ENCODE measurements around the gene ZNF804A. TPM values are rescaled to one million over a fixed set of nuclear protein-coding genes. Genes with fewer than 3 reads are reported as not detected.
A peak's percentile ranks its signal among the peaks of the same experiment; 100 is the strongest.

Gene ZNF804A
- total and polyA plus RNA-seq, 2 of the 4 experiments (the other 2 are of a cell fraction), result 2.2 to 2.7 TPM

DNA sequence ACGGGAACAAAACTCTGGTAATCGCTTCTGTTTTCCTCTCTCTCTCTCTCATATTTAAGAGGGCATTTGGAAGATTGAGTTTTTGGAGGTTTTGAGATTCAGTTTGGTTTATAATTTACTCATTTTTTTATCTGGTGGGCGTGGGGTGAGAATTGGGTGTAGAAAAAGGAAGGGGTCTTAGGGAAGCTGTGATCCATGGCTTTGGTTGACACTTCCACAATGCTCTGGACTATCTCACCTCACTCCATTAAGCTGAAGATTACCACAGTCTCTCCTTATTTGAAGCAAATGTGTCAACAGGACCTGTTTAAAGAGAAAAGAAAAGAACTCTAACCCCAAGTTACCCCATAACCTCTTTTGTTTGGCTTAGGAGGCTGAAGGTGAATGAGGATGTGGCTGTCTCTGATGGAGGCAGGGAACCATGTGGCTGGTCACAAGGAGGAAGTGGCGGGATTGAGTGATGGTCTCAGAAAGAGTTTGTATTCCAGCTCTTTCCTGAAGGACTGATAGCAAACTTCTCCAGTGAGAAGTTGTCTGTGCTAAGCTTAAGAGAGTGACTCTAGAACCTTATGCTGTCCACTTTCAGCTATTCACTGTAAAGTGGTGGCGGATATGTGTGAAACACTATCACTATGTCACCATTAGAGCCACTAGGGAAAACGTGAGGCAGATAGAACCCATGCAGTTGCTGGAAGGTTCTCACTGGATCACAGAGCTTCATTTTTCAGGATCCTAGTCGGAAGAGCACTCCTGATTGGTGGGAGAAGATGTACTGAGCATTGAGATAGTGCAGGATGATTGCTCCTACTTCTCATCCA is 934 bp downstream of the ZNF804A start:
- peak overlapping the region; percentile 55 for H2AK9ac ChIP-seq (replicated peaks; ENCODE audit: low read depth, low read length, poor library complexity)
- H3K4me3 ChIP-seq (ENCODE audit: insufficient read depth, low read depth, low read length), result peak overlapping the region; percentile 82
- DNase-seq (peak; percentile 34), ATAC-seq (ENCODE audit: low read depth) (no peak; the same call in 1 of the 2 replicates)
- WGBS, 2 experiments (ENCODE audit: extremely low coverage in 2 of 2, insufficient read length in 1 of 2), result no CpG with 5 or more reads among the region's 7 CpGs
- peak overlapping the region; percentile 62 for H3K23ac ChIP-seq (ENCODE audit: low read depth, low read length)
- TSS peak; percentile 49 for BruUV-seq (replicated peaks)
- H3K27ac ChIP-seq (ENCODE audit: insufficient read depth, low read length), result peak overlapping the region; percentile 73
- no peaks in the 10 kb centered on the region for H3K9me3 ChIP-seq (ENCODE audit: control insufficient read depth, insufficient read depth, low read length)
- peak overlapping the region; percentile 87 for H3K18ac ChIP-seq (ENCODE audit: low read depth, low read length)
- POLR2A ChIA-PET (ENCODE audit: unreplicated experiment), result interaction anchor here (0.7 kb wide), 1 partner anchor 14 kb away, joined by 3 read pairs; no protein-coding TSS in a partner anchor
- H3K27me3 ChIP-seq (ENCODE audit: control insufficient read depth, insufficient read depth, low read length), result no peaks in the 10 kb centered on the region
- intact Hi-C loops (cut with micrococcal nuclease) (no loop called here), in situ Hi-C loops (cut with MboI; ENCODE audit: low sequenced_read_pairs) (no loop called here), dilution Hi-C loops (cut with HindIII; ENCODE audit: low sequenced_read_pairs, unreplicated experiment) (no loop called here)
- peak overlapping the region; percentile 38 for H3K9ac ChIP-seq (ENCODE audit: low read depth, low read length)
- no peak for TF ChIP-seq RCOR1 (IDR thresholded peaks at IDR 0.05; ENCODE audit: insufficient replicate concordance, low read length)
- TF ChIP-seq, protein P1, sequence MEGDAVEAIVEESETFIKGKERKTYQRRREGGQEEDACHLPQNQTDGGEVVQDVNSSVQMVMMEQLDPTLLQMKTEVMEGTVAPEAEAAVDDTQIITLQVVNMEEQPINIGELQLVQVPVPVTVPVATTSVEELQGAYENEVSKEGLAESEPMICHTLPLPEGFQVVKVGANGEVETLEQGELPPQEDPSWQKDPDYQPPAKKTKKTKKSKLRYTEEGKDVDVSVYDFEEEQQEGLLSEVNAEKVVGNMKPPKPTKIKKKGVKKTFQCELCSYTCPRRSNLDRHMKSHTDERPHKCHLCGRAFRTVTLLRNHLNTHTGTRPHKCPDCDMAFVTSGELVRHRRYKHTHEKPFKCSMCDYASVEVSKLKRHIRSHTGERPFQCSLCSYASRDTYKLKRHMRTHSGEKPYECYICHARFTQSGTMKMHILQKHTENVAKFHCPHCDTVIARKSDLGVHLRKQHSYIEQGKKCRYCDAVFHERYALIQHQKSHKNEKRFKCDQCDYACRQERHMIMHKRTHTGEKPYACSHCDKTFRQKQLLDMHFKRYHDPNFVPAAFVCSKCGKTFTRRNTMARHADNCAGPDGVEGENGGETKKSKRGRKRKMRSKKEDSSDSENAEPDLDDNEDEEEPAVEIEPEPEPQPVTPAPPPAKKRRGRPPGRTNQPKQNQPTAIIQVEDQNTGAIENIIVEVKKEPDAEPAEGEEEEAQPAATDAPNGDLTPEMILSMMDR (conservative IDR thresholded peaks at IDR 0.05; ENCODE audit: low read depth, low read length), result no peak
- TF ChIP-seq, protein P2, sequence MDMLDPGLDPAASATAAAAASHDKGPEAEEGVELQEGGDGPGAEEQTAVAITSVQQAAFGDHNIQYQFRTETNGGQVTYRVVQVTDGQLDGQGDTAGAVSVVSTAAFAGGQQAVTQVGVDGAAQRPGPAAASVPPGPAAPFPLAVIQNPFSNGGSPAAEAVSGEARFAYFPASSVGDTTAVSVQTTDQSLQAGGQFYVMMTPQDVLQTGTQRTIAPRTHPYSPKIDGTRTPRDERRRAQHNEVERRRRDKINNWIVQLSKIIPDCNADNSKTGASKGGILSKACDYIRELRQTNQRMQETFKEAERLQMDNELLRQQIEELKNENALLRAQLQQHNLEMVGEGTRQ (IDR thresholded peaks at IDR 0.05; ENCODE audit: low read depth, low read length), result no peak
- no peak for TF ChIP-seq BHLHE40 (IDR thresholded peaks at IDR 0.05; ENCODE audit: low read depth, low read length)
- no peak for TF ChIP-seq MXI1 (IDR thresholded peaks at IDR 0.05; ENCODE audit: borderline replicate concordance, low read depth, low read length)
- no peak for TF ChIP-seq MAFK (IDR thresholded peaks at IDR 0.05; ENCODE audit: low read depth, low read length)
- TF ChIP-seq RAD21 (IDR thresholded peaks at IDR 0.05; ENCODE audit: low read length), result no peak
- TF ChIP-seq POLR2A (IDR thresholded peaks at IDR 0.05; ENCODE audit: low read depth, low read length), result no peak
- no peak for TF ChIP-seq RFX5 (IDR thresholded peaks at IDR 0.05; ENCODE audit: low read depth, low read length)
- H4K20me1 ChIP-seq (ENCODE audit: insufficient read depth, low read length), result no peaks in the 10 kb centered on the region
- H4K5ac ChIP-seq (ENCODE audit: low read depth, low read length), result peak overlapping the region; percentile 80
- H4K8ac ChIP-seq (ENCODE audit: low read depth in 2 of 2, low read length in 2 of 2), result peak overlapping the region; percentile 44 to 62
- H2BK15ac ChIP-seq (ENCODE audit: low read depth, low read length), result peak overlapping the region; percentile 51; the same call in 1 of the 3 replicates
- H3K56ac ChIP-seq (ENCODE audit: extremely low read depth, insufficient read depth, low read length), result peak overlapping the region; percentile 73; the same call in 1 of the 2 replicates
- H2BK20ac ChIP-seq (ENCODE audit: low read depth, low read length), result peak overlapping the region; percentile 27
- H3K4ac ChIP-seq (ENCODE audit: low read depth, low read length), result peak overlapping the region; percentile 63
- H3K9me1 ChIP-seq (ENCODE audit: insufficient read depth, low read length), result no peaks in the 10 kb centered on the region
- no peaks in the 10 kb centered on the region for H3K36me3 ChIP-seq (ENCODE audit: control insufficient read depth, insufficient read depth, low read length)
- peak overlapping the region; percentile 55 for H2BK120ac ChIP-seq (ENCODE audit: low read depth, low read length)
- CTCF ChIA-PET, result interaction anchor here (0.6 to 1.1 kb wide), 3 partner anchors 10 to 559 kb away, joined by 3 to 4 read pairs (median 3); no protein-coding TSS in a partner anchor
- peak overlapping the region; percentile 64 for H3K14ac ChIP-seq (replicated peaks; ENCODE audit: low read depth, low read length)
- H3K4me2 ChIP-seq (ENCODE audit: low read depth, low read length), result peak overlapping the region; percentile 94
- H2AK5ac ChIP-seq (ENCODE audit: low read depth, low read length), result peak overlapping the region; percentile 20; the same call in 1 of the 2 replicates
- H3K79me1 ChIP-seq (ENCODE audit: low read depth in 1 of 2, low read length in 2 of 2), result peaks cover 3 to 8% of the 10 kb centered on the region in 2 experiments; a peak in 2 of 4 replicates
- no peaks in the 10 kb centered on the region; the same call in 1 of the 2 replicates for H3K4me1 ChIP-seq (ENCODE audit: control insufficient read depth, insufficient read depth, low read length)
- H2BK5ac ChIP-seq (ENCODE audit: low read depth, low read length, poor library complexity, severe bottlenecking), result peak overlapping the region; percentile 98
- peak overlapping the region; percentile 84 for H2AFZ ChIP-seq (replicated peaks; ENCODE audit: low read length, poor library complexity)
- peak overlapping the region; percentile 56; the same call in 1 of the 2 replicates for H4K91ac ChIP-seq (ENCODE audit: insufficient read depth, low read depth, low read length)
